Activated naive CD8-positive, alpha-beta T cell (primary cell): Measurements from ENCODE around the gene SFN.
"Not testable (repeated sequence)": the region's sequence is repeated elsewhere in the genome, so short reads cannot be mapped to it uniquely, and the experiment has no call there.

Source experiments
- H3K27ac Mint-ChIP-seq: one replicate; pipeline ENCODE4 v1.8.0; 2021; ENCODE audit warnings: mixed read lengths
- H3K27me3 Mint-ChIP-seq: one replicate; pipeline ENCODE4 v1.8.0; 2021; ENCODE audit warnings: mixed read lengths
- H3K36me3 Mint-ChIP-seq: one replicate; pipeline ENCODE4 v1.8.0; 2021; ENCODE audit warnings: mixed read lengths
- H3K4me1 Mint-ChIP-seq: one replicate; pipeline ENCODE4 v1.8.0; 2021; ENCODE audit warnings: low read depth, mixed read lengths
- H3K4me3 Mint-ChIP-seq: one replicate; pipeline ENCODE4 v1.8.0; 2021; ENCODE audit warnings: mild to moderate bottlenecking, mixed read lengths
- H3K9me3 Mint-ChIP-seq: one replicate; pipeline ENCODE4 v1.8.0; 2021; ENCODE audit warnings: low read depth, mixed read lengths

The SFN gene

DNA sequence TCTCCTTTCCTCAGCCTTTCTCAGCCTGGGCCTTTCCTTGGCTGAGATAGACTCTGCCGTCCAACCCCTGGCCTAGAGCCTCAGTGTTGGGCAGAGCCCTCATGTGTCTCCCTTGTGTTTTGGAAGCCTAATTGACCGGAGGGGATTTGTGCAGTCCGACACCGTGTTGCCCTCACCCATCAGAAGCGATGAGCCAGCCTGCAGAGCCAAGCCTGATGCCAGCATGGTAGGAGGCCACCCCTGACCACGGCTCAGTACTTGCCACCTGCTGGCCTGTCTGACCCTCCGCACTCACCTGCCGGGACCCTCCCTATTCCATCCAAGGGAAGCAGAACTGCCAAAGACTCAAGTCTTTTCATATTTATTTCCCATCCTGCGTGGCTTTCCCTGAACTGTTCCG lies 9.3 kb upstream of the SFN start:
- Mint-ChIP-seq H3K36me3 (peaks cover 4% of the 10 kb centered on the region), H3K27me3 (no peaks in the 10 kb centered on the region), H3K27ac (no peak overlapping the region), H3K4me1 (no peaks in the 10 kb centered on the region), H3K4me3 (no peak overlapping the region), H3K9me3 (no peaks in the 10 kb centered on the region)

DNA sequence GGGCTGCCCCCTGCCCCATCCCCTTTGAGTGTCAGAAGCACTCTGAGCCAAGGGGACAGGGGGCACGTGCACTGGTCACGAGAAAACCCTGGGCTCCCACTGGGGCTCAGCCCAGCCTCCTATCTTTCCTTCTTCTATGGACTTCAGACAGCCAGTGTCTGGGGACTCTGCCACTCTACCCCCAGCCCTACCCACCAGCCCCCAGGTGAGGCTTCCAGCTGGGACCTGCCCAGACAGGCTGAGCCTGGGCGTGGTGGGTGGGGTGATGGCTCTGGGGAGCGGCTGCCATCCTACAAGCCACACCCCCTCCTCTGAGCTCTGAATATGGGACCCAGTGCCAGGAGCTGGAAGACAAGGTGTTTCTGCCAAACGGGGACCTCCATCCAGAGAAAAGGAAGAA lies 8.0 kb upstream of the SFN start:
- peaks cover 4% of the 10 kb centered on the region for H3K36me3 Mint-ChIP-seq
- H3K9me3 Mint-ChIP-seq: no peaks in the 10 kb centered on the region
- no peak overlapping the region for H3K27ac Mint-ChIP-seq
- no peaks in the 10 kb centered on the region for H3K27me3 Mint-ChIP-seq
- H3K4me3 Mint-ChIP-seq: no peak overlapping the region
- no peaks in the 10 kb centered on the region for H3K4me1 Mint-ChIP-seq

DNA sequence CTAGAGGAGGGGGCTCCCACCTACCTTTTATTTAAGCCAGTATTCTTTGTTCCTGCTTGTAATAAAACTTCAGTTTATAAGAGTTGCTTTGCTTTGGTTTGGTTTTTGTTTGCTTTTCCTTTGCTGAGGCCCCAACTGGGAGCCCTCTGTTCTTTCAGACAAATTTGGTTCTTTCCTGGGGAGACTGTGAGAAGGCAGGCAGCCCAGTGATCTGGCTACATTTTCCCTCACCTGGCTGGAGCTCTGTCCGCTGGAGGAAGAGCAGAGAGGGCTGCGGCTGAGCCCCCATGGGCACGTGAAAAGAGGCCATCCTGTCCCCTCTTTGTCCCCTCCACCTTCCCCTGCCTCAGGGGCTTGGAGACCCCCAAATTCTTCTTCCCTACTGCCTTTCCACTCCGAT lies 7.3 kb upstream of the SFN start:
- H3K4me1 Mint-ChIP-seq: no peaks in the 10 kb centered on the region
- H3K27me3 Mint-ChIP-seq: no peaks in the 10 kb centered on the region
- no peaks in the 10 kb centered on the region for H3K9me3 Mint-ChIP-seq
- H3K4me3 Mint-ChIP-seq: no peak overlapping the region
- H3K27ac Mint-ChIP-seq: no peak overlapping the region
- H3K36me3 Mint-ChIP-seq: peaks cover 4% of the 10 kb centered on the region

DNA sequence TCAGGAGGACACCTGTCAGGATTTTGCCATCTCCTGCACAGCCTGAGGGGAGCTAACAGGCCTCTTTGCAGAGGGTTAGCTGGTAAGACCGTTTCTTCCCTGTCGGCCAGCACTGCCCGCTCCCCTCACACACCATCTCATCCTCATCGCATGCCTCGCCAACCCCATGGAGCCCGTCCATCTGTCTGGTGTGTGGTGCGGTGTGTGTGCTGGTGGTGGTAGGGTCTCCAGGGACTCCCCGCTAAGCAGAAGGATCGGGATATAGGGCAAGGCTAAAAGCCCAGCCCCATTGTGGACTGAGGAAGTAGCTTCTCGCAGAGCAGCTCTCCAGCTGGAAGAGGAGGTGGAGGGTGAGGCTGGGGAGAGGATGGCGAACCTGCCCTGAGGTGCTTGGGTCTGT lies 6.8 kb upstream of the SFN start:
- Mint-ChIP-seq H3K27ac (no peak overlapping the region), H3K4me3 (no peak overlapping the region), H3K9me3 (no peaks in the 10 kb centered on the region), H3K4me1 (no peaks in the 10 kb centered on the region), H3K27me3 (no peaks in the 10 kb centered on the region), H3K36me3 (peaks cover 4% of the 10 kb centered on the region)

DNA sequence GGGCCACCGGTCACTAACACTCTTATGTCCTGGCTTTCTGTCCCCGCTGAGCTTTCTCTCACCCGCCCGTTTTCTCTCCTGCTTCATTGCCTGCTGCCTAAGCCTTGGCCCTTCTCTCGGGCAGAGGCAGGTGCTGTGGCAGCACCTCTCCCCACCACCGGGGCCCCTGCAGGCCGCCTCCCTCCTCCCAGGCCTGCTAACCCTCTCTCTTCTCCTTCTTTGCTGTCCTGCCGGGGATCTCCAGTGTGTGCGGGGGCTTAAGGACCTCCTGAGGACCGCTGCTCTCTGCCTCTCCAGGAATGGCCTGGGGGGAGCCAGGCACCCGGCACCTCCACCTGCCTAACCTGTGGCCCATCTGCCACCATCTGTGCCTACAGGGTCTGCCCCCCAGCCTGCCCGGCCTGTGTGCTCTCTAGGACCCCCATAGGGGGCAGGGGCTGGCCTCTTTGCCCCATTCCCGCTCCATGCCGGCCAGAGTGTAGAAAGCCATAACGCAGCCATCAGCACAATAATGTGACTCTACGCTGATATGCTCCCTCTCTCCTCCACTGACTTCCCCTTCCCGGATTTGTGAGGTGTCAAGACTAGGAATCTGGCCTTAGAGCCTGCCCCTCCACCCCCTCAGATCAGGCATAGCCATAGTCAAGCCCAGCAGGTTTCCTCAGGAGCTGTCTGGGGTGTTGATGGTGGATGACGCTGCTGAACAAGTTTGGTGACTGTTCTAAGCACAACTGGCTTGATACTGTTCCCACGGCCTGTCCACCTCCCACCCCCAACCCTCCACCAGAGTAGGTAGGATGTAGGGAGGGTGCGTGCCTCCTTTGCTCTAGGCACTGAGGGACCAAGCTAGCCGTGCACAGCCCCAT lies 6.1 kb upstream of the SFN start:
- H3K27ac Mint-ChIP-seq: no peak overlapping the region

DNA sequence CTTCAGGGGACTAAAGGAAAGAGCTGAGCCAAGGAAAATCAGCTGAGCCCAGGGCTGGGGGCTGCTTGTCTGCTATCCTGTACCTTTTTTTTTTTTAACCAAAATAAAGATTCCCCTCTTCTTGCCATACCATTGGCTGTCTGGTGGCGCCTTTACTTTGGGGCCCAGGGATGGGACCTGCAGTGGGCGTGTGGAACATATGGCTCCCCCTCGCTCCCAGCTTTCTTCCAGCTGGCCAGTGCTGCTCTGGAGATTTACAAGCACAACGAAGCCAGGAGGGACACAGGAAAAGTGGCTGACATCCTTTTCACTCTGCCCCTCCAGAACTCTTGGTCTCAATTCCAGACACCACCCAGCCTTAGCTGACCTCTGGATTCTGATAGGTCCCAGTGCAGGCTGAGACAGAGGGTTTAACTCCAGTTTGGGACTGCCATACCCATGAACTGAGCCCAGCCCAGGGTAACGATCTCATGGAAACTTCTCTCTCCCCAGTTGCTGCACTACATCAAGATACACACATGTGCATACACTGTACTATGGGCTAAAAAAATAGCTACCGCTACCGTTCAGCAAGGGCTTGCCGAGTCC lies 5.4 kb upstream of the SFN start:
- Mint-ChIP-seq H3K27me3 (no peaks in the 10 kb centered on the region), H3K36me3 (no peaks in the 10 kb centered on the region), H3K4me1 (peaks cover 1% of the 10 kb centered on the region), H3K4me3 (no peak overlapping the region), H3K9me3 (no peaks in the 10 kb centered on the region), H3K27ac (peak overlapping the region; percentile 1)

More for the DNA sequence above, 6.1 kb upstream of the SFN start:
- no peaks in the 10 kb centered on the region for H3K27me3 Mint-ChIP-seq
- peaks cover 1% of the 10 kb centered on the region for H3K36me3 Mint-ChIP-seq
- H3K4me3 Mint-ChIP-seq: no peak overlapping the region
- no peaks in the 10 kb centered on the region for H3K4me1 Mint-ChIP-seq
- H3K9me3 Mint-ChIP-seq: no peaks in the 10 kb centered on the region

DNA sequence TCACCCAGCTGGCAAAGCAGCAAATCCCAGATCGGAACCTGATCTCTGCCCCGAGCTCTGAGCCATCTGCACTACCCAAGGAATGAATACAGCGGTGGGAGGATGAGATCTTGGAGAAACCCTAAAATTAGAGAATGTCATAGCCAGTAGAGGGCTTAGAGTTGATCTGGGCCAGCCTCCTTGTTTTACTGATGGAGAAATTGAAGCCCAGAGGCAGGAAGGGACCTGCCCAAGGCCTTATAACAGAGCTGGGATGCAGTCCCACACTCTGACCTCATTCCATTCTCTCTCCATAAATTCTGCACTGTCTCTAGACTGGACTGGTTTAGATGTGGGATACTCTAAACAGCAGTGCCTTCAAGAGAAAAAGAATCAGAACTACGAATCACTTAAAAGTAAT lies 4.8 kb upstream of the SFN start:
- Mint-ChIP-seq H3K4me3 (no peak overlapping the region), H3K4me1 (peaks cover 3% of the 10 kb centered on the region), H3K27me3 (no peaks in the 10 kb centered on the region), H3K36me3 (no peaks in the 10 kb centered on the region), H3K27ac (no peak overlapping the region), H3K9me3 (no peaks in the 10 kb centered on the region)

DNA sequence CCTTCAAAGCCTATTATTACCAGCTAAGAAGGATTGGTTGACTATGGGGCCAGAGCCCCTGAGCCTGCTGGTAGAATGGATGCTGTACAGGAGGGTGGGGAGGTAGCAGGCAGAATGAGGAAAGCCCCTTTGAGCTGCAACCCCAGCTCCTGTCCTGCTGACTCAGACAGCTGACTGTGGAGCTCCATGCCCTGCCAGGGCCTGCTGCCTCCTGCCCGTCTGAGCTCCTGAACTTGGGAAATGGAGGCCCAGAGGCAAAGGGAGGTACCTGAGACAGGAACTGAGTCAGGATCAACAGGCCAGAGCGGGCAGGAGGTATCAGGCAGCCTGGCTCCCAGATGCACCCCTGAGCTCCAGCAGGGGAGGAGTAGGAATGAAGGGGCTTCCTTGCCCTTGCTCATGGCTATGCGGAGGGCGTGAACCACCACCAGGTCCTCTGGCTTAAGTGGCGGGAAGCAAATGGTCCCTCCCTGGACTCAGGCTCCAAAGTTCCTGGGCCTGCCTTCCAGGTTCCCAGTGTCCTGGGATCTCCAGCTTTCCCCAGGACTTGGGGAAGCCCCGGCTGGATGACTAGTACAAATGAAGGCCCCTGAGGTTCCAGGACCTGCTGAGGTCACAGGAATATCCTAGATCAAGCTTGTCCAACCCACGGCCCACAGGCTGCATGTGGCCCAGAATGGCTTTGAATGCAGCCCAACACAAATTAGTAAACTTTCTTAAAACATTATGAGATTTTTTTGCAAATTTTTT lies 3.9 kb upstream of the SFN start:
- no peaks in the 10 kb centered on the region for H3K9me3 Mint-ChIP-seq
- no peak overlapping the region for H3K4me3 Mint-ChIP-seq
- H3K27ac Mint-ChIP-seq: no peak overlapping the region
- peaks cover 8% of the 10 kb centered on the region for H3K4me1 Mint-ChIP-seq
- H3K36me3 Mint-ChIP-seq: no peaks in the 10 kb centered on the region
- H3K27me3 Mint-ChIP-seq: no peaks in the 10 kb centered on the region

DNA sequence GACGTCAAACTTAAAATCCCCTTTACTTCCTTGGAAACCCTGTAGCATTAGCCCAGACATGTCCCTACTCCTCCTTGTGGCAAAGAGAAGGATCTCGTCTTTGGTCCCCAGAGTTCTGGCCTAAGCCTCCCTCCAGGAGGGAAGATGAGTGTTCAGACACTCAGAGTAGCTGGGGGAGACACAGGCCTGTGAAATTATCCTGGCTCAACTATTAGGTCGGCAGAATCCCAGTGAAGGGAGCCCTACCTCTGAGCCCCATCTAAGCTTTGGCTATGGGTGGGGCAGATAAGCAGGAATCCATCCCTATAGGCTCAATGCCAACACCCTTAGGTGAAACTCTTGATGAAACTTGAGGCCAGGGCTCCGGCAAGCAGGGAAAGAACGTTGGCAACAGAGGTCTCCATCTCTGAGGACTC lies 1.7 kb upstream of the SFN start:
- Mint-ChIP-seq H3K36me3 (no peaks in the 10 kb centered on the region), H3K4me1 (peaks cover 16% of the 10 kb centered on the region), H3K27me3 (no peaks in the 10 kb centered on the region), H3K4me3 (no peak overlapping the region), H3K9me3 (no peaks in the 10 kb centered on the region), H3K27ac (no peak overlapping the region)

DNA sequence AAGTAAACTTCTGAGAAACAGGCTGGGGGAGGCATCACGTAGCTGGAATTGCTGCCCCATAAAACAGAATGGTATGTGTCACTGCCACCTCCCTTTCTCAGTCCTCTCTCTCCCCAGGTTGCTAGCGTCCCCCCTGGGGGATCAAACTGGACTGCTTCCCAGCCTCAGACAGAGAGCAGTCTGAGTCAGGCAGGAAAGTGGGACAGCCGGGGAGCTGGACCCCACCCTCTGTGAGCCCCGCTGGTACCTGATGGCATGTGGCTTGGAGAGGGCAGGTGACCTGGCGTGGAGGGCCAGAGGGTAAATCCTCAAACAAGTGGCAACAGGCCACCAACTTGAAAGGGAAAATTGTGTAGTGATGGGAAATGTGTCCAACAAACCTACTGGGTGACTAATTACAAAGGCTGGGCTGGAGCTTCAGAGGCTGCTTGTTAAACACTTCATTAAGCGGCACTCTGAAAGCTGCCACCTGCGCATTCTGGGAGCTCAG lies 1.0 kb upstream of the SFN start:
- H3K27me3 Mint-ChIP-seq: no peaks in the 10 kb centered on the region
- no peak overlapping the region for H3K27ac Mint-ChIP-seq
- H3K9me3 Mint-ChIP-seq: no peaks in the 10 kb centered on the region
- no peaks in the 10 kb centered on the region for H3K36me3 Mint-ChIP-seq
- peak overlapping the region; percentile 23 for H3K4me3 Mint-ChIP-seq
- H3K4me1 Mint-ChIP-seq: peaks cover 16% of the 10 kb centered on the region

DNA sequence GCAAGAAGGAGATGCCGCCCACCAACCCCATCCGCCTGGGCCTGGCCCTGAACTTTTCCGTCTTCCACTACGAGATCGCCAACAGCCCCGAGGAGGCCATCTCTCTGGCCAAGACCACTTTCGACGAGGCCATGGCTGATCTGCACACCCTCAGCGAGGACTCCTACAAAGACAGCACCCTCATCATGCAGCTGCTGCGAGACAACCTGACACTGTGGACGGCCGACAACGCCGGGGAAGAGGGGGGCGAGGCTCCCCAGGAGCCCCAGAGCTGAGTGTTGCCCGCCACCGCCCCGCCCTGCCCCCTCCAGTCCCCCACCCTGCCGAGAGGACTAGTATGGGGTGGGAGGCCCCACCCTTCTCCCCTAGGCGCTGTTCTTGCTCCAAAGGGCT lies 732 bp downstream of the SFN start:
- H3K27me3 Mint-ChIP-seq: no peaks in the 10 kb centered on the region
- no peaks in the 10 kb centered on the region for H3K9me3 Mint-ChIP-seq
- H3K4me3 Mint-ChIP-seq: peak overlapping the region; percentile 99
- H3K4me1 Mint-ChIP-seq: peaks cover 16% of the 10 kb centered on the region
- H3K27ac Mint-ChIP-seq: no peak overlapping the region
- H3K36me3 Mint-ChIP-seq: no peaks in the 10 kb centered on the region

DNA sequence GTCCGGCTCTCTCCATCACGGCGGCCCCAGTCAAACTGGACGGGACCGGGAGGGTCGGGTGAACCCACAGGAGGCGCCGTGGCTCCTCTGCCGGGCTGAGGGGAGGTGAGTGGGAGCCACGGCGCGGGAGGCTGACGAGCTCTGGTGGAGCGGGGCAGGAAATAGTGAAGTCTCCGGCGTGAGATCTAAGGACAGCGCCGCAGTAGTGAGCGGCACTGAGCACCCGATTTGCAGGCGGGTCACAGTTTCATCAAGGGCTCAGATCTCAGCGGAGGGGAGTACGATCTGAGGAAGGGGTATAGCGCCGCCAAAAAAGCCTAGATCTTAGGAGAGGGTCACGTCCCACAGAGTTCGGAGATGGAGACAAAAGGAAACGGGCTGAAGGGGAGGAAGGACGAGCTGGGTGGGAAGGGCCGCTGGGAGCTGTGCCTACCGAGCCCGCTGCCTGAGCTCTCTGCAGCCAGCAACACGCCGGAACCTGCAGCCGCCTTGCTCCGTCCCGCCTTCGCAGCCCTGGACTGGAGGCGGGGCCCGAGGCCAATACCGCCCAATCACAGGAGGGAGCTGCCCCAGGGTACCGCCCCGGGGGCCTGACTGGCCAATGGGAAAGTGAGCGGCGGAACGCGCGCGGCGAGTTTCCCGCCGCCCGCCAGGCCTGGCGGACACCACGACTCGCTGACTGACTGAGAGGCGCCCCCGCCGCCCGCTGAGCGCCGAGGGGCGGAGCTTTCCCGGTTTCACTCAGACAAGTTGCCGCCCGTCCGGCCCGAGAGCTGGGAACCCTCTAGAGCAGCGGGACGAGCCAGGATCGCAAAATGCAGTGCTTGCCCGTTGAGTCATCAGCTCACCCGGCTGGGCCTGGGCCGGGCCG lies 1.9 kb downstream of the SFN start:
- H3K27me3 Mint-ChIP-seq: no peaks in the 10 kb centered on the region
- peak overlapping the region; percentile 99 for H3K4me3 Mint-ChIP-seq
- H3K4me1 Mint-ChIP-seq: peaks cover 16% of the 10 kb centered on the region
- H3K27ac Mint-ChIP-seq: peak overlapping the region; percentile 96
- H3K36me3 Mint-ChIP-seq: no peaks in the 10 kb centered on the region
- H3K9me3 Mint-ChIP-seq: no peaks in the 10 kb centered on the region

DNA sequence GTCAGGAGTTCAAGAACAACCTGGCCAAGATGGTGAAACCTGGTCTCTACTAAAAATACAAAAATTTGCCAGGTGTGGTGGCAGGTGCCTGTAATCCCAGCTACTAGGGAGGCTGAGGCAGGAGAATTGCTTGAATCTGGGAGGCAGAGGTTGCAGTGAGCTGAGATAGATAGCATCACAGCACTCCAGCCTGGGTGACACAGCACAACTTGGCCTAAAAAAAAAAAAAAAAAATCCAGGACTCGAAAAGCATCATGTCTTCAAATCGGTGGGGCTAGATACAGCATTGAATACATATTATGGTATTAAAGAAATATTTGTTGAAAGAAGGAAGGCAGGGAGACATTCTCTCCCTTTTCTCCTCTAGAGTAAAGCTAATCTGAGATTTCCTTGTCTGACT lies 10.1 kb downstream of the SFN start:
- H3K27me3 Mint-ChIP-seq, H3K27ac Mint-ChIP-seq, H3K4me3 Mint-ChIP-seq, H3K9me3 Mint-ChIP-seq, H3K4me1 Mint-ChIP-seq, H3K36me3 Mint-ChIP-seq: not testable (repeated sequence)

DNA sequence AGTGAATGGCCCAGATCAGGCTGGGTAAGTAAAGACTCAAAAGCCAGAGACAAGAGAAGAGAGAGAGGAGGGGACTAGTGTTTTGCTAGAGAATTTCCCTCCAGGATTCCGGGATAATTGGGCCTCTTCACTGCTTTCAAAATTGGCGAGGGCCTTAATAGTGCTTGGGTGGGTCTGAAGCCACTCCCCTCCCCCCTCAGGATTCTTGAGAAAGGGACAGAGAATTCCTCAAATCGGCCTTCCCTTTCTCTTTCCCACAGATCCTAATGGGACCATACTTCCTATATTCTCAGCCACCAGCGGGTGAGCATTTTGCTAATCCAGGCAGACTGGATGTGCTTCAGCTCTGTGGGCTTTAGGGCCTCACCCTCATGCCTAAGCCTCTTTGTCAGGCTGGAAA lies 11.9 kb downstream of the SFN start:
- H3K27ac Mint-ChIP-seq: no peak overlapping the region
- H3K27me3 Mint-ChIP-seq: no peaks in the 10 kb centered on the region
- H3K4me1 Mint-ChIP-seq: no peaks in the 10 kb centered on the region
- H3K36me3 Mint-ChIP-seq: no peaks in the 10 kb centered on the region
- H3K4me3 Mint-ChIP-seq: no peak overlapping the region
- no peaks in the 10 kb centered on the region for H3K9me3 Mint-ChIP-seq
